ENCODE measurements around the gene RICTOR. TPM values are rescaled to one million over a fixed set of nuclear protein-coding genes. Genes with fewer than 3 reads are reported as not detected.
"Not testable (repeated sequence)": the region's sequence is repeated elsewhere in the genome, so short reads cannot be mapped to it uniquely, and the experiment has no call there.

RICTOR gene
- total RNA-seq, 1 donor from 2014 or later = 35.5 TPM

GRCh38 chr5:39058178-39058921 is 15.8 kb downstream of the RICTOR start:
- DNase-seq (ENCODE audit: low spot score) = no peak

- DNase-seq (ENCODE audit: low spot score) = no peak
These were observed 16.5 kb downstream of the RICTOR start for GRCh38 chr5:39057734-39058133.

- no peak for DNase-seq (ENCODE audit: low spot score)
These were observed 18.3 kb downstream of the RICTOR start for GRCh38 chr5:39055768-39056398.

GRCh38 chr5:39055027-39055767 is 19.0 kb downstream of the RICTOR start:
- DNase-seq (ENCODE audit: low spot score) = no peak

- DNase-seq (ENCODE audit: low spot score) = no peak
These were observed 21.0 kb downstream of the RICTOR start for GRCh38 chr5:39053189-39053588.

- DNase-seq (ENCODE audit: low spot score) = no peak
These were observed 22.1 kb downstream of the RICTOR start for GRCh38 chr5:39052141-39052540.

GRCh38 chr5:39049315-39049714 is 24.9 kb downstream of the RICTOR start:
- no peak for DNase-seq (ENCODE audit: low spot score)

- DNase-seq (ENCODE audit: low spot score) = no peak
These were observed 33.3 kb downstream of the RICTOR start for GRCh38 chr5:39040875-39041274.

GRCh38 chr5:39034493-39034892 is 39.7 kb downstream of the RICTOR start:
- DNase-seq (ENCODE audit: low spot score) = not testable (repeated sequence)

- no peak for DNase-seq (ENCODE audit: low spot score)
These were observed 43.2 kb downstream of the RICTOR start for GRCh38 chr5:39031041-39031440.

- no peak for DNase-seq (ENCODE audit: low spot score)
These were observed 48.7 kb downstream of the RICTOR start for GRCh38 chr5:39025456-39025855.

- no peak for DNase-seq (ENCODE audit: low spot score)
These were observed 49.3 kb downstream of the RICTOR start for GRCh38 chr5:39024884-39025283.

- DNase-seq (ENCODE audit: low spot score) = no peak
These were observed 50.2 kb downstream of the RICTOR start for GRCh38 chr5:39024005-39024404.

- DNase-seq (ENCODE audit: low spot score) = no peak
These were observed 51.1 kb downstream of the RICTOR start for GRCh38 chr5:39023121-39023520.

- DNase-seq (ENCODE audit: low spot score) = no peak
These were observed 52.0 kb downstream of the RICTOR start for GRCh38 chr5:39022151-39022550.

- DNase-seq (ENCODE audit: low spot score) = no peak
These were observed 52.8 kb downstream of the RICTOR start for GRCh38 chr5:39021413-39021812.

GRCh38 chr5:39020458-39020857 is 53.7 kb downstream of the RICTOR start:
- DNase-seq (ENCODE audit: low spot score) = no peak

- no peak for DNase-seq (ENCODE audit: low spot score)
These were observed 54.9 kb downstream of the RICTOR start for GRCh38 chr5:39019254-39019653.

GRCh38 chr5:39017504-39017903 is 56.7 kb downstream of the RICTOR start:
- no peak for DNase-seq (ENCODE audit: low spot score)

GRCh38 chr5:39016587-39017275 is 57.5 kb downstream of the RICTOR start:
- DNase-seq (ENCODE audit: low spot score) = no peak

GRCh38 chr5:39015743-39016586 is 58.2 kb downstream of the RICTOR start:
- no peak for DNase-seq (ENCODE audit: low spot score)
